Measurements from ENCODE around the gene GZMB.

Gene GZMB

GRCh38 chr14:24632336-24632735 is 1.7 kb downstream of the GZMB start:
- Histone ChIP-seq H2BK5ac (ENCODE audit: low read depth, low read length, poor library complexity, severe bottlenecking) (no peak overlapping the region), H2BK12ac (ENCODE audit: low read length in 2 of 2) (no peak overlapping the region), H4K8ac (ENCODE audit: low read length) (no peak overlapping the region), H3K4me3 (ENCODE audit: insufficient read depth in 1 of 2, low read depth in 1 of 2, low read length in 2 of 2) (no peak overlapping the region), H3K9ac (ENCODE audit: low read length) (no peak overlapping the region), H3K4me1 (ENCODE audit: control insufficient read depth, insufficient read depth, low read depth, low read length) (no peaks in the 10 kb centered on the region), H3K4me2 (ENCODE audit: low read length, poor library complexity, severe bottlenecking) (no peak overlapping the region), H3K27me3 (ENCODE audit: control insufficient read depth in 1 of 2, insufficient read depth in 1 of 2, low read length in 2 of 2) (no peaks in the 10 kb centered on the region), H3K23ac (ENCODE audit: low read length in 2 of 2) (no peak overlapping the region), H2BK15ac (ENCODE audit: low read depth, poor library complexity, severe bottlenecking) (no peak overlapping the region), H3K27ac (ENCODE audit: low read length, poor library complexity, severe bottlenecking) (no peak overlapping the region), H3K36me3 (ENCODE audit: control insufficient read depth in 1 of 2, insufficient read depth in 2 of 2, low read depth in 1 of 2, low read length in 2 of 2) (no peaks in the 10 kb centered on the region), H3K14ac (ENCODE audit: low read length in 2 of 2) (no peak overlapping the region), H2AFZ (ENCODE audit: low read depth, low read length) (no peak overlapping the region), H3K4ac (ENCODE audit: low read depth in 1 of 2, low read length in 2 of 2) (no peak overlapping the region), H2BK120ac (ENCODE audit: low read depth, low read length) (no peak overlapping the region), H3K9me3 (ENCODE audit: control insufficient read depth, low read length) (no peaks in the 10 kb centered on the region), H3K79me1 (replicated peaks; ENCODE audit: low read length, poor library complexity, severe bottlenecking) (no peaks in the 10 kb centered on the region), H3K18ac (ENCODE audit: low read depth in 1 of 2, low read length in 2 of 2) (no peak overlapping the region), H2AK5ac (ENCODE audit: low read length, severe bottlenecking) (no peak overlapping the region), H4K91ac (ENCODE audit: low read length) (no peak overlapping the region)
- WGBS, result 57% methylated on average over 4 of the region's 4 CpGs
- DNase-seq, result no peak

- no peak overlapping the region for H2BK12ac ChIP-seq (ENCODE audit: low read length in 2 of 2)
- H3K9ac ChIP-seq (ENCODE audit: low read length), result no peak overlapping the region
- no peak overlapping the region for H3K27ac ChIP-seq (ENCODE audit: low read length, poor library complexity, severe bottlenecking)
- H4K91ac ChIP-seq (ENCODE audit: low read length), result no peak overlapping the region
- H3K27me3 ChIP-seq (ENCODE audit: control insufficient read depth in 1 of 2, insufficient read depth in 1 of 2, low read length in 2 of 2), result no peaks in the 10 kb centered on the region
- no peak overlapping the region for H2AK5ac ChIP-seq (ENCODE audit: low read length, severe bottlenecking)
- no peaks in the 10 kb centered on the region for H3K36me3 ChIP-seq (ENCODE audit: control insufficient read depth in 1 of 2, insufficient read depth in 2 of 2, low read depth in 1 of 2, low read length in 2 of 2)
- no peak overlapping the region for H2BK5ac ChIP-seq (ENCODE audit: low read depth, low read length, poor library complexity, severe bottlenecking)
- no peaks in the 10 kb centered on the region for H3K4me1 ChIP-seq (ENCODE audit: control insufficient read depth, insufficient read depth, low read depth, low read length)
- no peak overlapping the region for H3K4me3 ChIP-seq (ENCODE audit: insufficient read depth in 1 of 2, low read depth in 1 of 2, low read length in 2 of 2)
- WGBS, result 85% methylated on average over 11 of the region's 11 CpGs
- H3K4me2 ChIP-seq (ENCODE audit: low read length, poor library complexity, severe bottlenecking), result no peak overlapping the region
- no peaks in the 10 kb centered on the region for H3K9me3 ChIP-seq (ENCODE audit: control insufficient read depth, low read length)
- H2AFZ ChIP-seq (ENCODE audit: low read depth, low read length), result no peak overlapping the region
- no peaks in the 10 kb centered on the region for H3K79me1 ChIP-seq (replicated peaks; ENCODE audit: low read length, poor library complexity, severe bottlenecking)
- no peak for DNase-seq
- H3K23ac ChIP-seq (ENCODE audit: low read length in 2 of 2), result no peak overlapping the region
- no peak overlapping the region for H4K8ac ChIP-seq (ENCODE audit: low read length)
- H2BK15ac ChIP-seq (ENCODE audit: low read depth, poor library complexity, severe bottlenecking), result no peak overlapping the region
- H2BK120ac ChIP-seq (ENCODE audit: low read depth, low read length), result no peak overlapping the region
- H3K4ac ChIP-seq (ENCODE audit: low read depth in 1 of 2, low read length in 2 of 2), result no peak overlapping the region
- no peak overlapping the region for H3K14ac ChIP-seq (ENCODE audit: low read length in 2 of 2)
- H3K18ac ChIP-seq (ENCODE audit: low read depth in 1 of 2, low read length in 2 of 2), result no peak overlapping the region
Observed at GRCh38 chr14:24631749-24632335, 2.1 kb downstream of the GZMB start.

GRCh38 chr14:24630872-24631477 is 3.0 kb downstream of the GZMB start:
- H3K4me1 ChIP-seq (ENCODE audit: control insufficient read depth, insufficient read depth, low read depth, low read length), result no peaks in the 10 kb centered on the region
- no peak overlapping the region for H3K14ac ChIP-seq (ENCODE audit: low read length in 2 of 2)

DNA sequence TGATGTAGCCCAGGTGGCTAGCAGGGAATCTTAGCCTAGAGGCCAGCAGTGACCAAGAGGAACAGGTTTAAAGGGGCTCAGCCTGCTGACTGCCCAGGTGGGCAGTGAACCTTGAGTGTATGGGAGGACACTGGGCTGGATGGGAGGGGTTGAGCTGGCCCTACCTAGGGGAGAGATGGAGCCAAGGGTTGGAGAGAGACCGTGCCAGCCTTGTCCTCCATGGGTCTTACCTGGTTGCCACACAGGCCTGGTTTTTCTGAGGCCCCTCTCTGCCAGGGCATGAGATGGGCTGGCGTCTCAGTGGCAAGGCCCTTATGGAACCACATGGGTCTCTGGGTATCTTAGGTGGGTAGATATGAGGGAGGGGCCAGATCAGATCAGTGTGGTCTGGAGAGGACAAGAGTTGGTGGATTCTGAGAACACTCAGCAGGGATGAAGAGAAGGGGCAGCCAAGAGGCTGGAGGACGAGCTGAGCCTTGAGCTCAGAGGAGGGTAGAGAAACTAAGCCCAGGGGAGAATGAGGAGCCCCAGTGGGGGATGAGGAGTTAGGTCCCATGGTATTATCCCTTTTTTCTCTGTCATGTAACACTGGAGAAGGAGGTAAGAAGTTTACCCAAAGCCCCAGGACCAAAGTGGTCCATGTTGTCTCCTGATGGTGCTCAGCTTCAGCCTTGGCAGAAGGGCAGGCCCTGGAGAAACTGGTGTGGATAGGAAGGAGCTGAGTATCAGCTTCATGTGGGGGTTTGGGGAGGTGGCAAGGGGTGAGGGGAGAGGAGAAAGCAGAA is 3.7 kb downstream of the GZMB start:
- H3K4me3 ChIP-seq (ENCODE audit: insufficient read depth in 1 of 2, low read depth in 1 of 2, low read length in 2 of 2), result no peak overlapping the region
- no peak overlapping the region for H3K9ac ChIP-seq (ENCODE audit: low read length)
- H3K4me2 ChIP-seq (ENCODE audit: low read length, poor library complexity, severe bottlenecking), result no peak overlapping the region
- H4K91ac ChIP-seq (ENCODE audit: low read length), result no peak overlapping the region
- no peaks in the 10 kb centered on the region for H3K79me1 ChIP-seq (replicated peaks; ENCODE audit: low read length, poor library complexity, severe bottlenecking)
- no peak overlapping the region for H2BK5ac ChIP-seq (ENCODE audit: low read depth, low read length, poor library complexity, severe bottlenecking)
- 40% methylated on average over 3 of the region's 3 CpGs for WGBS
- H3K23ac ChIP-seq (ENCODE audit: low read length in 2 of 2), result no peak overlapping the region
- no peak overlapping the region for H3K14ac ChIP-seq (ENCODE audit: low read length in 2 of 2)
- no peak overlapping the region for H2AK5ac ChIP-seq (ENCODE audit: low read length, severe bottlenecking)
- no peak overlapping the region for H3K4ac ChIP-seq (ENCODE audit: low read depth in 1 of 2, low read length in 2 of 2)
- no peaks in the 10 kb centered on the region for H3K4me1 ChIP-seq (ENCODE audit: control insufficient read depth, insufficient read depth, low read depth, low read length)
- no peaks in the 10 kb centered on the region for H3K9me3 ChIP-seq (ENCODE audit: control insufficient read depth, low read length)
- no peak overlapping the region for H2AFZ ChIP-seq (ENCODE audit: low read depth, low read length)
- H3K36me3 ChIP-seq (ENCODE audit: control insufficient read depth in 1 of 2, insufficient read depth in 2 of 2, low read depth in 1 of 2, low read length in 2 of 2), result no peaks in the 10 kb centered on the region
- no peak overlapping the region for H4K8ac ChIP-seq (ENCODE audit: low read length)
- no peak for DNase-seq
- no peaks in the 10 kb centered on the region for H3K27me3 ChIP-seq (ENCODE audit: control insufficient read depth in 1 of 2, insufficient read depth in 1 of 2, low read length in 2 of 2)
- H3K27ac ChIP-seq (ENCODE audit: low read length, poor library complexity, severe bottlenecking), result no peak overlapping the region
- no peak overlapping the region for H2BK15ac ChIP-seq (ENCODE audit: low read depth, poor library complexity, severe bottlenecking)
- H2BK12ac ChIP-seq (ENCODE audit: low read length in 2 of 2), result no peak overlapping the region
- H3K18ac ChIP-seq (ENCODE audit: low read depth in 1 of 2, low read length in 2 of 2), result no peak overlapping the region
- no peak overlapping the region for H2BK120ac ChIP-seq (ENCODE audit: low read depth, low read length)

More at GRCh38 chr14:24630872-24631477, 3.0 kb downstream of the GZMB start:
- H3K9me3 ChIP-seq (ENCODE audit: control insufficient read depth, low read length), result no peaks in the 10 kb centered on the region
- H2BK12ac ChIP-seq (ENCODE audit: low read length in 2 of 2), result no peak overlapping the region
- H4K91ac ChIP-seq (ENCODE audit: low read length), result no peak overlapping the region
- H2BK5ac ChIP-seq (ENCODE audit: low read depth, low read length, poor library complexity, severe bottlenecking), result no peak overlapping the region
- H4K8ac ChIP-seq (ENCODE audit: low read length), result no peak overlapping the region
- H3K4me3 ChIP-seq (ENCODE audit: insufficient read depth in 1 of 2, low read depth in 1 of 2, low read length in 2 of 2), result no peak overlapping the region
- H3K27ac ChIP-seq (ENCODE audit: low read length, poor library complexity, severe bottlenecking), result no peak overlapping the region
- no peaks in the 10 kb centered on the region for H3K36me3 ChIP-seq (ENCODE audit: control insufficient read depth in 1 of 2, insufficient read depth in 2 of 2, low read depth in 1 of 2, low read length in 2 of 2)
- H3K23ac ChIP-seq (ENCODE audit: low read length in 2 of 2), result no peak overlapping the region
- no peak overlapping the region for H3K4me2 ChIP-seq (ENCODE audit: low read length, poor library complexity, severe bottlenecking)
- no peak overlapping the region for H3K4ac ChIP-seq (ENCODE audit: low read depth in 1 of 2, low read length in 2 of 2)
- H3K9ac ChIP-seq (ENCODE audit: low read length), result no peak overlapping the region
- no peak overlapping the region for H2BK120ac ChIP-seq (ENCODE audit: low read depth, low read length)
- no peak overlapping the region for H2AFZ ChIP-seq (ENCODE audit: low read depth, low read length)
- H2BK15ac ChIP-seq (ENCODE audit: low read depth, poor library complexity, severe bottlenecking), result no peak overlapping the region
- DNase-seq, result no peak
- no peak overlapping the region for H2AK5ac ChIP-seq (ENCODE audit: low read length, severe bottlenecking)
- WGBS, result 67% methylated on average over 10 of the region's 10 CpGs
- no peak overlapping the region for H3K18ac ChIP-seq (ENCODE audit: low read depth in 1 of 2, low read length in 2 of 2)
- no peaks in the 10 kb centered on the region for H3K27me3 ChIP-seq (ENCODE audit: control insufficient read depth in 1 of 2, insufficient read depth in 1 of 2, low read length in 2 of 2)
- H3K79me1 ChIP-seq (replicated peaks; ENCODE audit: low read length, poor library complexity, severe bottlenecking), result no peaks in the 10 kb centered on the region
